Amniotic epithelial cell (primary cell): Measurements from ENCODE around the gene R3HDM2.
"Not testable (repeated sequence)": the region's sequence is repeated elsewhere in the genome, so short reads cannot be mapped to it uniquely, and the experiment has no call there.

ENCODE experiments used
- DNase-seq: peaks from one replicate; pipeline ENCODE4 v3.0.0-alpha.2; 2010; ENCODE audit warnings: low read depth

Gene R3HDM2

GRCh38 chr12:57377103-57377840 lies 53.6 kb downstream of the R3HDM2 start:
- DNase-seq, result no peak

DNA sequence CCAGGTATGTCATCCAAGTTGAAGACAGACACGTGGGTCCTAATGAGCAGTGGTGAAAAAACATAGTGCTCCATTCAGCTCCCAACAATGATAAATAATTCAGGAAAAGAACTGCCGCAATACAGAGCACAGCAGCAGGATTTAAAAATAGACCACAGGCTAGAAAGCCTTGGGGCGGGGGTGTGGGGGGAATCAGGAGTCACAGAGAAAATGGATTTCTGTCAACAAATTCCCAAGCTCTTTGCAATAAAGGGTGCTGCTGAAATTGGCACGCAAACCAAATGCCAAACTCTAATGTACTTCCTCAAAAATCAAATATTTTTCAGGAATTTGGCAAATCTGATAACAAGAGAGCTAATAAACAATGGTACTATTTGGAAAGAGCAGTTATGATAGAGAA lies 58.6 kb downstream of the R3HDM2 start:
- peak; percentile 41 for DNase-seq

GRCh38 chr12:57370696-57371095 lies 60.1 kb downstream of the R3HDM2 start:
- DNase-seq, result peak; percentile 66

- no peak for DNase-seq
Observed at GRCh38 chr12:57370072-57370471, 60.8 kb downstream of the R3HDM2 start.

GRCh38 chr12:57369202-57369601 lies 61.6 kb downstream of the R3HDM2 start:
- DNase-seq, result no peak

- DNase-seq, result peak; percentile 98
Observed at GRCh38 chr12:57368349-57369095, 62.3 kb downstream of the R3HDM2 start.

DNA sequence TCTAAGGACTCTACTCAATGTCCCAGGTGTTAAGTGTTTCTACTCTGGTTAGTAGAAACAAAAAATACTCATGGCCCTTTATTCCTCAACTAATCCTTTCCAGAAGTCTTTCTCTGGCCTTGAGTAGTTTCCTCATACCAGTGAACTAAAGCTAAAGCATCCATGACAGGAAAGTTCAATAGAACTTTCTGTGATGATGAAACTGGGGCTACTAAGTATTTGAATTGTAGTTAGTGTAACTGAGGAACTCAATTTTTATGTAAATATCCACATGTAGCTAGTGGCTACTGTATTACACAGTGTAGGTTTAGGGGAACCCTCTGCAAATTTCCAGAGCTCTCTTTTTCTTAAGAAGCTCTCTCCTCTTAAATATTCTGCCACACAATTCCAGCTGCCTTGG lies 63.7 kb downstream of the R3HDM2 start:
- peak; percentile 40 for DNase-seq

- DNase-seq, result no peak
Observed at GRCh38 chr12:57366315-57366714, 64.5 kb downstream of the R3HDM2 start.

DNA sequence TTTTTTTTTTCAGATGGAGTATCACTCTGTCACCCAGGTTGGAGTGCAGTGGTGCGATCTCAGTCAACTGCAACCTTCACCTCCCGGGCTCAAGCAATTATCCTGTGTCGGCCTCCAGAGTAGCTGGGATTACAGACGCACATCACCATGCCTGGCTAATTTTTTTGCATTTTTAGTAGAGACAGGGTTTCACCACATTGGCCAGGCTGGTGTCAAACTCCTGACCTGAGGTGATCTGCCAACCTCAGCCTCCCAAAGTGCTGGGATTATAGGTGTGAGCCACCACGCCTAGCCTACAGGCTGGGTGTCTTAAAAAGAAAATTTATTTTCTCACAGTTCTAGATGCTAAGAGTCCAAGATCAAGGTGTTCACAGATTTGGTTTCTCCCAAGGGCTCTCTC lies 66.7 kb downstream of the R3HDM2 start:
- DNase-seq, result not testable (repeated sequence)

- no peak for DNase-seq
Observed at GRCh38 chr12:57360468-57360867, 70.4 kb downstream of the R3HDM2 start.

DNA sequence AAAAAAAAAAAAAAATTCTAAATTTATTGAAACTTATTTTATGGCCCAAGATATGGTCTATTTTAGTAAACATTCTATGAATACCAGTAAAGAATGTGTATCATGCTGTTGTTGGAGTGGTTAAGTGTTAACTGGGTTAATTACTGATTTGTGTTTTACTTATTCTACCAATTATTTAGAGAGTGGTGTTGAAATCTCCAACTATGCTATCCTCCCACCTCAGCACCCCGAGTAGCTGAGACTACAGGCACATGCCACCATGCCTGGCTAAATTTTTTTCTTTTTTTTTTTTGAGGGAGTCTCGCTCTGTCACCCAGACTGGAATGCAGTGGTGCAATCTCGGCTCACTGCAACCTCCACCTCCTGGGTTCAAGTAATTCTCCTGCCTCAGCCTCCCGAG lies 72.2 kb downstream of the R3HDM2 start:
- DNase-seq, result no peak

DNA sequence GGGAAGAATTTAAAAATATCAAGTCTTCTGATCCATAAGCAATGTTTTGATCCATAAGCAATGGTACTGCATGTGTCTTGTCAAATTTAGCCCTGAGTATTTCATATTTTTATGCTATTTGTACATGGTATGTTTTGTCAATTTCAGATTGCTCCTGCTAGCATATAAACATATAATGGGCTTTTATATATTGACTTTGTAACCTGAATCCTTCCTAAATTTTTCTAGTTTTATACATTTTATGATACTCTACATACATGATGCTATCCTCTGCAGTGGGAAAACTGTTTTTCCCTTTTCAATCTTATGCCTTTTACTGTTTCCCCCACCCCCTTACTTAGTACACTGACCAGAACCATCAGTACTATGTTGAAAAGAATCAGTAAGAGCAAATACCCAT lies 75.1 kb downstream of the R3HDM2 start:
- DNase-seq, result no peak

DNA sequence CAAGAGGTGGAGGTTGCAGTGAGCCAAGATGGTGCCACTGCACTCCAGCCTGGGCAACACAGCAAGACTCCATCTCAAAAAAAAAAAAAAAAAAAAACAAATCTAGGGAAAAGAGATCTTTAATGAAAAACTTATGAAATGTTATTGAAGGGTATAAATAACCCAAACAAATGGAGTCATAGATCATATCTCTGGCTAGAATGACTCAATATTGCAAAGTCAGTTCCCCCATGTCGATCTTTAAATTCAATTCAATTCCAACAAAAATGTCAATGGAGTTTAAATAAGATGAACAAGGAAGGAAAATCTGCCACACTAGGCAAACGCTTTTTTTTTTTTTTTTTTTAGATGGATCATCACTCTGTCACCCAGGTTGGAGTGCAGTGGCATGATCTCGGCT lies 78.7 kb downstream of the R3HDM2 start:
- DNase-seq, result no peak

DNA sequence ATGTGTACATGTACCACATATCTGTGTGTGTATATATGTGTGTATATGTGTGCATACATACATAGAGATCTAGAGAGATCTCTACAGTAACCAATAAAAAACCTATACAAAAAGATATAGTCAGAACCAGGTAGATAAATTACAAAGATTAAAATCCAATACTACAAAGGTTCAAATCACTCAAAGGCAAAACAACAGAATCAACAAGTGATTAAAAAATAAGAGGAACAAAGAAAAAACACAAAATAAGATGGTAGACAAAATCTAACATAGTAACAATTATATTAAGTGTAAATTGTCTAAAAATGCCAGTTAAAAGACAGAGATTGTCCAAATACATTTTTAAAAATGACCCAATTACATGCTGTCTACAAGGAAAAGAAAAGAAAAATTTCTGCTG lies 83.6 kb downstream of the R3HDM2 start:
- no peak for DNase-seq

GRCh38 chr12:57343703-57344378 lies 87.0 kb downstream of the R3HDM2 start:
- DNase-seq, result no peak

DNA sequence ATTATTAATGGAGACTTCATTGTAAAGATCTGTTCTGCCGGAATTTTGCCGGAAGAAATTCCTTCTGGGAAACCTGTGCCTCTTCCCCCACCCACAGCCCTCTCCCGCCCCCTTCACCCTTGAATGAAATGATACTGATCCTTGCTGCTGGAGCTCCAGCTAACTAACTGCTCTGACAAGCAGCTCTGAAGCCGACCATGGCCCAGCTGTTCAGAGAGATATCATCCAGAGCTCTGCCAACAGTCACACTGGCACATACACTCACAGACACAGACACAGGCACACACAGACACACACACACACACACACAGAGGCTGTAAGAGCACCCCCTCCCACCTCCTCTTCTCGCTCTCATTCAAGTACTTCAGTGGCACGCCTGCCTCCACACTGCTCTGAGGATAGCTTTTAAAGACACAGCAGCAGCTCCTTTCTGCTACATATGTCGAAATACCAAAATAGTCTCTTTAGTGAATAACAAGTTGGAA lies 88.6 kb downstream of the R3HDM2 start:
- DNase-seq, result peak; percentile 67

- DNase-seq, result peak; percentile 56
Observed at GRCh38 chr12:57341275-57341990, 89.4 kb downstream of the R3HDM2 start.

- DNase-seq, result peak; percentile 95
Observed at GRCh38 chr12:57340104-57340503, 90.7 kb downstream of the R3HDM2 start.

- not testable (repeated sequence) for DNase-seq
Observed at GRCh38 chr12:57336299-57336698, 94.5 kb downstream of the R3HDM2 start.

DNA sequence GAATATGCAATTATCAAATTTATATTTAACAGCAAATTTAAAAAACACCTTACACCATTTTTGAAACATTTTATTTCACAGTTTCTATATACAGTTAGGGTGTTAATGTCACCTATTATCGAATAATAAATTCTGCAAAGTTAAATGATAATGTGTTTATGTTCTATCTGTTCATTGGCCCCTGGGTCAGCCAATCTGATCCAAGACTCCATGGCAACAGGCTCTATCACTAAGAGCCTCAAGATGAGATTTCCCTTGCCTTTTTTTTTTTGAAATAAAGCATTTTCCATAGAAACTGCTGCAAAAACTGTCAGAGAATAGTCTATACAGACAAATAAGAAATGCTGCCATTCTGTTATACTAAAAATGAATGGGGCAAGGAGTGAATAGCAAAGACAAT lies 96.6 kb downstream of the R3HDM2 start:
- no peak for DNase-seq

DNA sequence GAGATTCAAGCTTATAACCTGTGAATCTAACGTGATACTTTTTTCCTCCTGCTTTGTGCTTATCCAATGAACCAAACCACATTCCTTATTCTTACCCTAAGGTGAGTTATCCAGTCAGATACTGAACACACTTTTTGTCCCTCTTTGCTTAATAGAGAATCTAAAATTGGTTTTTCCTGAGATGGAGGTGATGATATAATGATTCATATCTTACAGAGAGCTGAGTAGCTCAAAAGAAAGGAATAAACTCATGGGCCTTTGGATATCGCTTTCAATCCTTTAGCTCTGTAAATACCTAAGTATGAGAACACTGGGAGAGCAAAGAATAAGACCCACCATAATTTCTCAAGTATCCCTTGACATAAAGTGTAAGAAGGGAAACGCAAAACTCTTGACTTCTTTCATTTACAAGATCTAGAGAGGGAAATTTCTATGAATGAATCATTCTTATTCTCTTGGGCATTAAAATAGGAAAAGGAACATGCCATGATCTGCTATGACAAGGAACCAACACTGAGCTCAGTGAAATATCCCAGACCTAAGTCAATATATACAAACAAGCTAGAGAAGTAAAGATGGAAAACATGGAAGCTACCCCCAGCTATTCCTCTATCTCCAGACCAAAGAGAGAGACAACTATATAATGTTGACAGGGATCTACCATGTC lies 98.1 kb downstream of the R3HDM2 start:
- DNase-seq, result no peak

GRCh38 chr12:57330992-57331391 lies 99.9 kb downstream of the R3HDM2 start:
- no peak for DNase-seq
